ENCODE data around the gene C1QTNF12.

C1QTNF12 gene

DNA sequence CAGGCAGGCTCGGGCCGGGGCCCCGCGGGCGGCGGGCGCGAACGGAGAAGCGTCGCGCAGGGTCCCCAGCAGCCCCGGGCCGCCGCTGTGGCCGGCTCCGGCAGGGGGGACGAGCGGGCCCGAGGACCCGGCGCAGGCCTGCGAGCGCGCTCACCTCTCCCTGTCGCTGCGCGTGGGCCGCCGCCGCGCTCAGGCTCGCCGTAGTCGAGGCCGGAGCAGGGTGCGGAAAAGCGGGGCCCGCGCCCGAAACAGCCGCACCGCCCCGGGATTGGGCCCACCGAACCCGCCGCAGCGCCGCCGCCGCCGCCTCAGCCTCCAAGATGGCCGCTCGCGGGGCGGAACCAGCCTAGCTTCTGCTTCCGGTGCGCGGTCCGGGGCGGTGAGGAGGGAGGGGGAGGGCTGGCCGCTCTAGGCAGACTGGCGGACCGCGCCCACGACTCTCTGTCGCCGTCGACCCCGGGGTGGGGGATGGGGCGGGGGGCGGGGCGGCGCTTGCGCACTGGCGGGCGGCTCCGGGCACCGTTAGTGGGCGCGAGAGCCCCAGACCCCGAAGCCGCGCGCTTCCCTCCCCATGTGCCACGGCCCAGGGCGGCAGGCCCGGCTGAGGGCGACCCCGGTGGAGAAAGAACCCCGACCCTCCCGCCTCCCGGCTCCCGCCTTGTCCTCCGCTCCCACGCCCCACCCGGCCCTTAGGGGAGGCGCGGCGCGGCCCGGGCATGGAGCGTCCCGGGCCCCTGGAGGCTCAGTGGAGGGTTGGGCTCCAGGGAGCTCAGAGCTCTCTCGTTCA, 27.2 kb upstream of the C1QTNF12 start, which contains the start of gene UBE2J2:
Gene UBE2J2 (minus strand): TSS at position 343 of the 787 bp plus-strand sequence. CDS start 5,862 bp downstream, outside the sequence.
- Histone ChIP-seq H3K79me2 (ENCODE audit: insufficient read depth, low read depth) (peaks cover 45% of the 10 kb centered on the region), H3K9ac (peak within 1 kb of the TSS; percentile 70), H2AFZ (ENCODE audit: low read depth) (peak within 1 kb of the TSS; percentile 93)

DNA sequence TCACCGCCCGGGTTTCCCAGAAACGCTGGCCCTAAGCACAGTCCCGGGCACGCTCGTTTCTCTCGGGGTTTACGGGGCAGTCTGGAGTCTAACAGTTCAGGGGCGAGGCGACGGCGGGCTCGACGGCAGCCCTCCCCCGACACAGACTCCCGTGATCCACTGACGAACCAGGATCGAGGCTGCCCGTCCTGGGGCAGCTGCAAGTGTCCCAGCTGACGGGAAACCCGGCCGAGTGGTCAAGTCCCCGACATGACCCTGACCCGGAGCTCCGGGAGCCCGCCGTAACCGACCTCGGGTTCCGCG, 26.6 kb upstream of the C1QTNF12 start:
- H3K27ac ChIP-seq: peak overlapping the region; percentile 39
- peak overlapping the region; percentile 100 for H3K4me2 ChIP-seq
- TF ChIP-seq, protein P1, sequence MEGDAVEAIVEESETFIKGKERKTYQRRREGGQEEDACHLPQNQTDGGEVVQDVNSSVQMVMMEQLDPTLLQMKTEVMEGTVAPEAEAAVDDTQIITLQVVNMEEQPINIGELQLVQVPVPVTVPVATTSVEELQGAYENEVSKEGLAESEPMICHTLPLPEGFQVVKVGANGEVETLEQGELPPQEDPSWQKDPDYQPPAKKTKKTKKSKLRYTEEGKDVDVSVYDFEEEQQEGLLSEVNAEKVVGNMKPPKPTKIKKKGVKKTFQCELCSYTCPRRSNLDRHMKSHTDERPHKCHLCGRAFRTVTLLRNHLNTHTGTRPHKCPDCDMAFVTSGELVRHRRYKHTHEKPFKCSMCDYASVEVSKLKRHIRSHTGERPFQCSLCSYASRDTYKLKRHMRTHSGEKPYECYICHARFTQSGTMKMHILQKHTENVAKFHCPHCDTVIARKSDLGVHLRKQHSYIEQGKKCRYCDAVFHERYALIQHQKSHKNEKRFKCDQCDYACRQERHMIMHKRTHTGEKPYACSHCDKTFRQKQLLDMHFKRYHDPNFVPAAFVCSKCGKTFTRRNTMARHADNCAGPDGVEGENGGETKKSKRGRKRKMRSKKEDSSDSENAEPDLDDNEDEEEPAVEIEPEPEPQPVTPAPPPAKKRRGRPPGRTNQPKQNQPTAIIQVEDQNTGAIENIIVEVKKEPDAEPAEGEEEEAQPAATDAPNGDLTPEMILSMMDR (conservative IDR thresholded peaks at IDR 0.05; ENCODE audit: low read depth, low read length): no peak
- H3K4me3 ChIP-seq (IDR thresholded peaks at IDR 0.05; ENCODE audit: insufficient read depth, low read depth, low read length): peak overlapping the region; percentile 62
- H3K79me2 ChIP-seq (ENCODE audit: insufficient read depth, low read depth): peaks cover 50% of the 10 kb centered on the region
- peak overlapping the region; percentile 70 for H3K9ac ChIP-seq
- peaks cover 4% of the 10 kb centered on the region; the same call in 1 of the 2 replicates for H4K20me1 ChIP-seq (ENCODE audit: insufficient read depth)
- H3K36me3 ChIP-seq (ENCODE audit: insufficient read depth): 0 out of 2 replicates have a peak, but pooled peaks cover 3% of the 10 kb centered on the region
- H2AFZ ChIP-seq (ENCODE audit: low read depth): no peak overlapping the region
- H3K27me3 ChIP-seq (ENCODE audit: insufficient read depth, low read depth): no peaks in the 10 kb centered on the region; the same call in 1 of the 2 replicates
- H3K4me1 ChIP-seq (ENCODE audit: low read depth, poor library complexity, severe bottlenecking): peaks cover 14% of the 10 kb centered on the region

More for the DNA sequence above, 27.2 kb upstream of the C1QTNF12 start, which contains the start of gene UBE2J2:
- H3K36me3 ChIP-seq (ENCODE audit: insufficient read depth): 0 out of 2 replicates have a peak, but pooled peaks cover 3% of the 10 kb centered on the region
- H3K27ac ChIP-seq: peak within 1 kb of the TSS; percentile 39
- H3K27me3 ChIP-seq (ENCODE audit: insufficient read depth, low read depth): no peaks in the 10 kb centered on the region; the same call in 1 of the 2 replicates
- peak within 1 kb of the TSS; percentile 100 for H3K4me2 ChIP-seq
- peak within 1 kb of the TSS; percentile 62 for H3K4me3 ChIP-seq (IDR thresholded peaks at IDR 0.05; ENCODE audit: insufficient read depth, low read depth, low read length)
- H3K4me1 ChIP-seq (ENCODE audit: low read depth, poor library complexity, severe bottlenecking): peaks cover 14% of the 10 kb centered on the region
- H4K20me1 ChIP-seq (ENCODE audit: insufficient read depth): peaks cover 4% of the 10 kb centered on the region; the same call in 1 of the 2 replicates
- TF ChIP-seq, protein P1 (conservative IDR thresholded peaks at IDR 0.05; ENCODE audit: low read depth, low read length): no peak

DNA sequence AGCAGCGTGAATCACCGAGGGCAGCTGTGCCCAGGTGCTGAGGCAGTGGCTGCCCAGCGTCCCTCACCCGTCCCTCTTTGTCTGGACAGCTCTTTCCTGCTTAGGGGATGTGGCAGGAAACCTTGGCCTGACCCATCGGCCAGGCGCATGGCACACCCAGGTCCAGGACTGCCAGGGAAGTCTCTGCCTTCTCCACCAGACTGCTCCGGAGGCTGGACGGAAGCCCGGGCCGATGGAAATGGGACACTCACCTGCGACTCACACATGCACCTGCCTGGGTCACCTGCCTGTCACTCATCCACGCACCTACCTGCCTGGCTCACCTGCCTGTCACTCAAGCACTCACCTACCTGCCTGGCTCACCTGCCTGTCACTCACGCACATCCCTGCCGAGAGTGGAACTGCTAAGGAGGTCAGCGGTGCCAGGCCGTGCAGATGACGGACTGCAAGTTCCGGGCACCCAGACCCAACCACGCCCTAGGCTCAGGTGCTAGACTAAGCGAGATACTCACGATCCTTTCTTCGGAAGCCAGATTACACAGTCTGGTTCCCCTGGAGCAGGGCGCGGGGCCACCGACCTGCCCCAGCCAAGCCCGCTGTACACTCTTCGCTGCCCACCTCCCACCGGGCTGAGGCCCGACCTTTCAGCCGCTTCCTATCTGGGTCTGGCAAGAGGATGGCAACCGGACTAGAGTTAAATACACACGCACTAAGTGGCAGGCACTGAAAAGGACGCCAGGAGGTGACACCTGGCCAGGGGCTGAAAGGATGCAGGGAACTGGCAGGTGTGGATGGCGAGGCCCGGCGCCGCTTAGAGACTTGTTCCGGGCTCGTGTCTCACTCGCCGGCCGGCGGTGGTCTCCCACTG, 26.1 kb upstream of the C1QTNF12 start:
- Histone ChIP-seq H3K27ac (0 out of 2 replicates have a peak overlapping the region, but pooled peaks have one; percentile 39), H3K79me2 (ENCODE audit: insufficient read depth, low read depth) (peaks cover 56% of the 10 kb centered on the region), H2AFZ (ENCODE audit: low read depth) (no peak overlapping the region), H3K36me3 (ENCODE audit: insufficient read depth) (0 out of 2 replicates have a peak, but pooled peaks cover 3% of the 10 kb centered on the region), H3K4me3 (IDR thresholded peaks at IDR 0.05; ENCODE audit: insufficient read depth, low read depth, low read length) (peak overlapping the region; percentile 62), H3K4me1 (ENCODE audit: low read depth, poor library complexity, severe bottlenecking) (peaks cover 14% of the 10 kb centered on the region), H3K27me3 (ENCODE audit: insufficient read depth, low read depth) (no peaks in the 10 kb centered on the region; the same call in 1 of the 2 replicates), H3K4me2 (peak overlapping the region; percentile 100), H3K9ac (peak overlapping the region; percentile 70), H4K20me1 (ENCODE audit: insufficient read depth) (peaks cover 4% of the 10 kb centered on the region; the same call in 1 of the 2 replicates)
- TF ChIP-seq, protein P1 (conservative IDR thresholded peaks at IDR 0.05; ENCODE audit: low read depth, low read length): no peak

DNA sequence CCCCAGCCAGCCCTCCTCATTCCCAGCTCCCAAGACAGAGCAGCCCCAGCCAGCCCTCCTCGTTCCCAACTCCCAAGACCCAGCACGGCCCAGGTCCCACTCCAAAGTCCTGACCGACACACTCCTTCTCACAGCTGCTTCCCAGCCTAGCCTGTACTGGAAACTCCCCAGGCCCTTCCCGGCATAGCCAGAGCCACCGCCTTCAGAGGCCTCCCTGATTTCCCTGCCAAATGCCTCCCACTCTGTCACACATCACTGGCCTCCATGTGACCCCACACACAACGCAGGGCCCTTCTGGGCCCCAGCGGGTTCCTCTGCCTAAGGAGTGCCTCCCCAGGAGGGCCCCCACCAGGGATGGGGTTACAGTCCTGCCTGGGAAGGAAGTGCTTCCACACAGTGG, 24.3 kb upstream of the C1QTNF12 start:
- Histone ChIP-seq H3K4me2 (no peak overlapping the region), H3K36me3 (ENCODE audit: insufficient read depth) (peaks cover 7% of the 10 kb centered on the region; the same call in 1 of the 2 replicates), H3K4me1 (ENCODE audit: low read depth, poor library complexity, severe bottlenecking) (peaks cover 14% of the 10 kb centered on the region), H3K79me2 (ENCODE audit: insufficient read depth, low read depth) (peaks cover 64% of the 10 kb centered on the region), H4K20me1 (ENCODE audit: insufficient read depth) (peaks cover 4% of the 10 kb centered on the region; the same call in 1 of the 2 replicates), H3K9ac (no peak overlapping the region), H3K27me3 (ENCODE audit: insufficient read depth, low read depth) (no peaks in the 10 kb centered on the region; the same call in 1 of the 2 replicates), H2AFZ (ENCODE audit: low read depth) (no peak overlapping the region), H3K4me3 (IDR thresholded peaks at IDR 0.05; ENCODE audit: insufficient read depth, low read depth, low read length) (no peak overlapping the region), H3K27ac (no peak overlapping the region)
- TF ChIP-seq, protein P1 (conservative IDR thresholded peaks at IDR 0.05; ENCODE audit: low read depth, low read length): no peak
